NB4 (cell line): ENCODE results near the gene GGCX.
"Not testable (repeated sequence)": the region's sequence is repeated elsewhere in the genome, so short reads cannot be mapped to it uniquely, and the experiment has no call there.

Experiments
- DNase-seq: peaks from one replicate; pipeline ENCODE4 v3.0.0; 2010; ENCODE audit warnings: low read depth
- H3K4me3 ChIP-seq: one replicate; pipeline ENCODE4 v1.5.1; 2011; ENCODE audit warnings: mild to moderate bottlenecking, low read depth, low read length, moderate library complexity
- CTCF ChIP-seq: IDR thresholded peaks from one replicate; pipeline ENCODE4 v1.5.1; 2012; ENCODE audit warnings: low read depth, low read length
- MAX ChIP-seq: IDR thresholded peaks from 2 replicates; pipeline ENCODE4 v1.6.1; 2011; ENCODE audit warnings: low read depth, low read length
- MYC ChIP-seq: IDR thresholded peaks from 2 replicates; pipeline ENCODE4 v1.6.1; 2011; ENCODE audit warnings: low read depth, low read length
- POLR2A ChIP-seq: IDR thresholded peaks from 2 replicates; pipeline ENCODE4 v1.6.1; 2011; ENCODE audit warnings: mild to moderate bottlenecking; ENCODE audit not compliant: insufficient read length; ENCODE audit errors: extremely low read depth

Gene GGCX

GRCh38 chr2:85564144-85564563, 2.9 kb upstream of the GGCX start:
- TF ChIP-seq CTCF (no peak), POLR2A (no peak), MAX (no peak), MYC (no peak)
- DNase-seq: peak; percentile 89
- no peak overlapping the region for H3K4me3 ChIP-seq

GRCh38 chr2:85560812-85561279, 447 bp downstream of the GGCX start:
- no peak for DNase-seq
- peak overlapping the region; percentile 93 for H3K4me3 ChIP-seq
- TF ChIP-seq POLR2A: no peak
- no peak for TF ChIP-seq MYC

GRCh38 chr2:85560403-85560726, 928 bp downstream of the GGCX start:
- DNase-seq: not testable (repeated sequence)
- peak overlapping the region; percentile 93 for H3K4me3 ChIP-seq

GRCh38 chr2:85558160-85558559, 3.1 kb downstream of the GGCX start:
- H3K4me3 ChIP-seq: no peak overlapping the region
- DNase-seq: no peak
- TF ChIP-seq MYC (no peak), MAX (no peak), POLR2A (no peak), CTCF (no peak)

- DNase-seq: no peak
- H3K4me3 ChIP-seq: no peak overlapping the region
- TF ChIP-seq POLR2A: no peak
- TF ChIP-seq MAX: no peak
- TF ChIP-seq CTCF: no peak
- no peak for TF ChIP-seq MYC
Observed at GRCh38 chr2:85557130-85557529, 4.2 kb downstream of the GGCX start.

- no peak for DNase-seq
- H3K4me3 ChIP-seq: no peak overlapping the region
- TF ChIP-seq POLR2A (no peak), MAX (no peak), MYC (no peak), CTCF (no peak)
Observed at GRCh38 chr2:85554980-85555612, 6.2 kb downstream of the GGCX start.

GRCh38 chr2:85553184-85553583, 8.1 kb downstream of the GGCX start:
- H3K4me3 ChIP-seq: no peak overlapping the region
- no peak for TF ChIP-seq POLR2A
- no peak for TF ChIP-seq MYC
- TF ChIP-seq CTCF: no peak
- no peak for TF ChIP-seq MAX
- no peak for DNase-seq
